IMR-90 (cell line): ENCODE results near the gene ADAMTS8. TPM values are rescaled to one million over a fixed set of nuclear protein-coding genes. Genes with fewer than 3 reads are reported as not detected.

Experiments
- ATAC-seq: fragments of 200-7000 bp; cut with Tn5 transposase; 2 replicates; pipeline ENCODE4 v1.9.1; 2020; ENCODE audit warnings: low read depth, mild to moderate bottlenecking, moderate library complexity
- BruUV-seq: library from RNA; stranded (reverse); fragments of 400-500 nt; replicated peaks from 2 replicates; lab custom pipeline; 2021; lab: Mats Ljungman, UMichigan
- CTCF ChIA-PET: fragments of 300-600 bp; formaldehyde crosslinking; extraction: SDS; loops from one replicate; lab custom pipeline; 2021; ENCODE audit warnings: antibody characterized with exemption; lab: Yijun Ruan, JAX
- POLR2A ChIA-PET: fragments of 300-600 bp; sonication (Branson Sonifier 250); formaldehyde crosslinking; loops from one replicate; lab custom pipeline; 2022; ENCODE audit warnings: antibody characterized with exemption; ENCODE audit not compliant: unreplicated experiment; lab: Charles Lee
- DNase-seq: peaks from one replicate; pipeline ENCODE4 v3.0.0; 2013
- H2AFZ ChIP-seq: replicated peaks from 2 replicates; pipeline ENCODE3; 2013; ENCODE audit warnings: low read length, mild to moderate bottlenecking; ENCODE audit not compliant: poor library complexity
- H2AK5ac ChIP-seq: 2 replicates; pipeline ENCODE4 v1.6.1; 2013; ENCODE audit warnings: low read depth, low read length, inconsistent platforms
- H2AK9ac ChIP-seq: replicated peaks from 2 replicates; pipeline ENCODE3; 2013; ENCODE audit warnings: mild to moderate bottlenecking, low read depth, low read length, moderate library complexity; ENCODE audit not compliant: poor library complexity
- H2BK120ac ChIP-seq: 2 replicates; pipeline ENCODE4 v1.6.1; 2013; ENCODE audit warnings: low read depth, low read length, inconsistent platforms
- H2BK15ac ChIP-seq: 3 replicates; pipeline ENCODE4 v1.6.1; 2013; ENCODE audit warnings: low read depth, low read length, inconsistent platforms
- H2BK20ac ChIP-seq: 2 replicates; pipeline ENCODE4 v1.6.1; 2013; ENCODE audit warnings: low read depth, mild to moderate bottlenecking, inconsistent platforms, low read length, moderate library complexity
- H2BK5ac ChIP-seq: 2 replicates; pipeline ENCODE4 v1.6.1; 2013; ENCODE audit warnings: mild to moderate bottlenecking, low read depth, low read length, inconsistent platforms; ENCODE audit not compliant: poor library complexity, severe bottlenecking
- H3K14ac ChIP-seq: replicated peaks from 2 replicates; pipeline ENCODE4 v1.6.1; 2013; ENCODE audit warnings: low read depth, low read length, inconsistent platforms
- H3K18ac ChIP-seq: 2 replicates; pipeline ENCODE4 v1.6.1; 2013; ENCODE audit warnings: low read depth, low read length, control low read depth
- H3K23ac ChIP-seq: 2 replicates; pipeline ENCODE4 v1.6.1; 2013; ENCODE audit warnings: low read depth, low read length, inconsistent platforms
- H3K27ac ChIP-seq: 2 replicates; pipeline ENCODE4 v1.5.1; 2013; ENCODE audit warnings: mild to moderate bottlenecking, control low read depth, low read length; ENCODE audit not compliant: insufficient read depth
- H3K27me3 ChIP-seq: 2 replicates; pipeline ENCODE4 v1.6.1; 2013; ENCODE audit warnings: low read length; ENCODE audit not compliant: control insufficient read depth, insufficient read depth
- H3K36me3 ChIP-seq: 2 replicates; pipeline ENCODE4 v1.6.1; 2013; ENCODE audit warnings: low read length, mixed read lengths; ENCODE audit not compliant: control insufficient read depth, insufficient read depth
- H3K4ac ChIP-seq: 2 replicates; pipeline ENCODE4 v1.6.1; 2013; ENCODE audit warnings: low read depth, low read length, inconsistent platforms
- H3K4me1 ChIP-seq: 2 replicates; pipeline ENCODE4 v1.6.1; 2013; ENCODE audit warnings: low read length, mixed read lengths; ENCODE audit not compliant: control insufficient read depth, insufficient read depth
- H3K4me2 ChIP-seq: 2 replicates; pipeline ENCODE4 v1.6.1; 2013; ENCODE audit warnings: low read depth, mild to moderate bottlenecking, control low read depth, low read length, moderate library complexity
- H3K4me3 ChIP-seq: 2 replicates; pipeline ENCODE4 v1.5.1; 2013; ENCODE audit warnings: low read depth, mild to moderate bottlenecking, control low read depth, low read length, moderate library complexity; ENCODE audit not compliant: insufficient read depth
- H3K56ac ChIP-seq: 2 replicates; pipeline ENCODE4 v1.6.1; 2013; ENCODE audit warnings: low read length, inconsistent platforms; ENCODE audit not compliant: insufficient read depth; ENCODE audit errors: extremely low read depth
- H3K79me1 ChIP-seq, 2 experiments: 2 replicates each; pipeline ENCODE4 v1.6.1; 2013; ENCODE audit warnings: low read length in 2 of 2, inconsistent platforms in 1 of 2, low read depth in 1 of 2
- H3K9ac ChIP-seq: 2 replicates; pipeline ENCODE4 v1.6.1; 2013; ENCODE audit warnings: low read depth, low read length, control low read depth
- H3K9me1 ChIP-seq: 2 replicates; pipeline ENCODE4 v1.6.1; 2013; ENCODE audit warnings: low read length, inconsistent platforms; ENCODE audit not compliant: insufficient read depth
- H3K9me3 ChIP-seq: 2 replicates; pipeline ENCODE4 v1.6.1; 2013; ENCODE audit warnings: low read length; ENCODE audit not compliant: control insufficient read depth, insufficient read depth
- H4K20me1 ChIP-seq: 2 replicates; pipeline ENCODE4 v1.6.1; 2013; ENCODE audit warnings: low read length, inconsistent platforms; ENCODE audit not compliant: insufficient read depth
- H4K5ac ChIP-seq: 2 replicates; pipeline ENCODE4 v1.6.1; 2013; ENCODE audit warnings: mild to moderate bottlenecking, low read depth, low read length, control low read depth
- H4K8ac ChIP-seq, 2 experiments: 2 replicates each; pipeline ENCODE4 v1.6.1; 2013; ENCODE audit warnings: low read depth in 2 of 2, low read length in 2 of 2, control low read depth in 1 of 2, inconsistent platforms in 1 of 2
- H4K91ac ChIP-seq: 2 replicates; pipeline ENCODE4 v1.6.1; 2013; ENCODE audit warnings: low read depth, low read length, inconsistent platforms; ENCODE audit not compliant: insufficient read depth
- BHLHE40 ChIP-seq: fragments of 150-350 bp; IDR thresholded peaks from 2 replicates; pipeline ENCODE4 v1.6.1; 2016; ENCODE audit warnings: mild to moderate bottlenecking, low read depth, low read length
- CEBPB ChIP-seq: IDR thresholded peaks from 2 replicates; pipeline ENCODE4 v1.6.1; 2012; ENCODE audit warnings: low read depth, low read length, improper control_type of control experiment
- CHD1 ChIP-seq: IDR thresholded peaks from 2 replicates; pipeline ENCODE4 v1.6.1; 2012; ENCODE audit warnings: low read depth, low read length, improper control_type of control experiment
- FOS ChIP-seq: fragments of 150-350 bp; IDR thresholded peaks from 2 replicates; pipeline ENCODE4 v1.6.1; 2016; ENCODE audit warnings: low read depth, low read length
- MAFK ChIP-seq: IDR thresholded peaks from 2 replicates; pipeline ENCODE4 v1.6.1; 2012; ENCODE audit warnings: low read depth, low read length, improper control_type of control experiment
- MAZ ChIP-seq: IDR thresholded peaks from 2 replicates; pipeline ENCODE4 v1.6.1; 2012; ENCODE audit warnings: low read depth, mild to moderate bottlenecking, low read length, improper control_type of control experiment, moderate library complexity, borderline replicate concordance
- MXI1 ChIP-seq: IDR thresholded peaks from 2 replicates; pipeline ENCODE4 v1.6.1; 2012; ENCODE audit warnings: low read depth, mild to moderate bottlenecking, low read length, moderate library complexity, borderline replicate concordance
- NFE2L2 ChIP-seq: fragments of 150-350 bp; IDR thresholded peaks from 2 replicates; pipeline ENCODE4 v1.6.1; 2016; ENCODE audit warnings: low read depth, mild to moderate bottlenecking, low read length
- POLR2A ChIP-seq: IDR thresholded peaks from 2 replicates; pipeline ENCODE4 v1.6.1; 2012; ENCODE audit warnings: mild to moderate bottlenecking, low read depth, low read length
- RAD21 ChIP-seq: IDR thresholded peaks from 2 replicates; pipeline ENCODE4 v1.6.1; 2012; ENCODE audit warnings: low read length, improper control_type of control experiment
- RCOR1 ChIP-seq: IDR thresholded peaks from 2 replicates; pipeline ENCODE4 v1.6.1; 2012; ENCODE audit warnings: mild to moderate bottlenecking, low read length, improper control_type of control experiment; ENCODE audit not compliant: insufficient replicate concordance
- RFX5 ChIP-seq: IDR thresholded peaks from 2 replicates; pipeline ENCODE4 v1.8.0; 2012; ENCODE audit warnings: low read depth, mild to moderate bottlenecking, low read length, moderate library complexity
- SMC3 ChIP-seq: fragments of 150-350 bp; IDR thresholded peaks from 2 replicates; pipeline ENCODE4 v1.6.1; 2016; ENCODE audit warnings: low read depth, mild to moderate bottlenecking, antibody characterized with exemption, low read length, moderate library complexity
- USF2 ChIP-seq: fragments of 150-350 bp; IDR thresholded peaks from 2 replicates; pipeline ENCODE4 v1.6.1; 2017; ENCODE audit warnings: mild to moderate bottlenecking, antibody characterized with exemption, low read length, low read depth
- WGBS, 2 experiments: methylation state at CpG; one replicate each; pipeline versions ENCODE4 v1.1.5 to v1.1.7; 2013; ENCODE audit warnings: missing lambda C conversion rate in 2 of 2; ENCODE audit not compliant: insufficient read length in 1 of 2; ENCODE audit errors: extremely low coverage in 2 of 2; 5-methylcytosine and 5-hydroxymethylcytosine counted together
- dilution Hi-C: fragments of 300-500 bp; cut with HindIII; formaldehyde crosslinking; loops from one replicate; pipeline ENCODE4 v1.14.3; 2018; ENCODE audit warnings: low sequenced_read_pairs; ENCODE audit not compliant: unreplicated experiment
- in situ Hi-C: fragments of 300-500 bp; cut with MboI; formaldehyde crosslinking; loops from 3 replicates; pipeline ENCODE4 v1.14.3; 2019; ENCODE audit warnings: low sequenced_read_pairs, inconsistent platforms, mixed read lengths
- intact Hi-C: fragments of 100-400 bp; cut with micrococcal nuclease; formaldehyde crosslinking; loops from 2 replicates; pipeline ENCODE4 v1.10.0; 2022
- polyA plus RNA-seq, 3 experiments: library from polyadenylated mRNA; depleted of rRNA; stranded (reverse); fragments of >200 nt; gene quantifications; 2 replicates each; pipeline ENCODE4 v1.2.3, GENCODE V29; 2012; ENCODE audit warnings: low replicate concordance in 1 of 3
- total RNA-seq: library from RNA; depleted of rRNA; stranded (reverse); fragments of >200 nt; gene quantifications from 2 replicates; pipeline ENCODE4 v1.2.3, GENCODE V29; 2012
- TF ChIP-seq, protein P1 (sequence below): fragments of 150-350 bp; IDR thresholded peaks from 2 replicates; pipeline ENCODE4 v1.6.1; 2016; ENCODE audit warnings: low read depth, mild to moderate bottlenecking, low read length, moderate library complexity, borderline replicate concordance

The ADAMTS8 gene
- total and polyA plus RNA-seq, 2 of the 4 experiments (the other 2 are of a cell fraction) = under 0.01 to 0.60 TPM

DNA sequence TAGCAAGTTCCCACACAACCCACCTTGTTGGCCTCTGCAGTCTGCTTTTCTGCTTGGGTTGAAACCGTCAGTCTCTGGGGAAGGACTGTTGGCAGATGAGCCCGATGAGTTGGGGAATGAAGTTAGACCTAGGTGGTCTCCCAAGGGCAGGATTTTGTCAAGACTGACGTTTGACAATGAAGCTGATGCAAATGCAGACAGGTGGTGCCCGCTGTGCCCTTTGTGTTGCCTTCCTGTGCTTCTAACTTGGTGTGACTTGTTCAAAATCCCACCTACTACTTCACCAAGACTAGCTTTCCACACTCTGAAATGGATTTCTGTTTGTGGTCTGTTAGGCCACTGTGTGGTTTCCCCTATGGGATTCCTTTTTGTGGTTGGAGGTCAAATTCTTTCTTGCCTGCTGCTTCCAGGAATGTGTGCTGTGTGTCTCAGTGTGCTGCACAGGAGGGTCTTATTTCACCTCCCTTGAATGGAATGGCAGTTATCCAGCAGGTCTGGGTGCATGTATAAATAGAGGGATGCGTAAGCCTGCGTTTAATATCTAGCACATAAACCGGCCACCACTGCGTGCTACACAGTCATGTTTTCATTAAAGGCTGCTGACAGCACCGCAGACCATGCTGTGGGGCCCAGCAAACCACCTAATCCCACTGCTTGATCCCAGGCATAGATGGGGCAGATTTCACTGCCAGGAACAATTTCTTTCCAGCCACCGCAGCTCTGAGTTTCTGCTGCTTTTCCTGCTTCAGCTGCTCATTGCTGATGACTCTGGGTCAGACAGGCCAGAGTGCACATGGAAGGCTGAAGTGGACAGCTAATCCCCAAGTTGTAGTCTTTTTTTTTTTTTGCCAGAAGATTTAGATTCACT is 44.8 kb downstream of the ADAMTS8 start:
- Histone ChIP-seq H2BK120ac (peak overlapping the region; percentile 40; the same call in 1 of the 2 replicates), H3K9me1 (peaks cover 3% of the 10 kb centered on the region; the same call in 1 of the 2 replicates), H2BK15ac (peak overlapping the region; percentile 37; the same call in 1 of the 3 replicates), H3K36me3 (no peaks in the 10 kb centered on the region), H2BK20ac (peak overlapping the region; percentile 47), H3K4ac (peak overlapping the region; percentile 27; the same call in 1 of the 2 replicates), H4K91ac (peak overlapping the region; percentile 36; the same call in 1 of the 2 replicates), H3K9ac (no peak overlapping the region), H2AK5ac (peak overlapping the region; percentile 52; the same call in 1 of the 2 replicates), H3K14ac (no peak overlapping the region), H3K4me1 (peaks cover 13% of the 10 kb centered on the region), H2AK9ac (no peak overlapping the region), H2BK5ac (no peak overlapping the region), H3K79me1 (no peaks in the 10 kb centered on the region), H3K9me3 (no peaks in the 10 kb centered on the region), H4K5ac (peak overlapping the region; percentile 5; the same call in 1 of the 2 replicates), H2AFZ (no peak overlapping the region), H3K23ac (no peak overlapping the region), H3K27ac (peak overlapping the region; percentile 31; the same call in 1 of the 2 replicates), H3K4me3 (no peak overlapping the region), H3K27me3 (peaks cover 20% of the 10 kb centered on the region), H4K20me1 (peaks cover 5% of the 10 kb centered on the region; the same call in 1 of the 2 replicates), H3K56ac (no peak overlapping the region), H3K18ac (peak overlapping the region; percentile 21), H4K8ac (peak overlapping the region in 1 of 2 experiments; percentile 20; a peak in 1 of 4 replicates), H3K4me2 (peak overlapping the region; percentile 36)
- WGBS, 2 experiments = 4% methylated on average over 3 of the region's 10 CpGs; no CpG with 5 or more reads in 1 of the 2 experiments
- CTCF ChIA-PET = interaction anchor here (0.9 to 1.4 kb wide), 3 partner anchors 13 to 171 kb away, joined by 3 to 6 read pairs (median 3); no protein-coding TSS in a partner anchor
- ATAC-seq (peak; percentile 93), DNase-seq (peak; percentile 100)
- intact Hi-C loops = loop anchor here (5.0 to 10.0 kb wide), 2 partner anchors 69 to 171 kb away; partner anchors contain the start of gene ZBTB44
- POLR2A ChIA-PET = no interaction called here
- BruUV-seq = no TSS peak
- dilution Hi-C loops = no loop called here
- in situ Hi-C loops = loop anchor here (25.0 kb wide), 1 partner anchor 171 kb away; no protein-coding TSS in a partner anchor
- TF ChIP-seq RAD21 = 0 out of 2 replicates have a peak, but pooled peaks have one; percentile 1
- peak; percentile 62; the same call in 1 of the 2 replicates for TF ChIP-seq MAZ
- TF ChIP-seq, protein P1, sequence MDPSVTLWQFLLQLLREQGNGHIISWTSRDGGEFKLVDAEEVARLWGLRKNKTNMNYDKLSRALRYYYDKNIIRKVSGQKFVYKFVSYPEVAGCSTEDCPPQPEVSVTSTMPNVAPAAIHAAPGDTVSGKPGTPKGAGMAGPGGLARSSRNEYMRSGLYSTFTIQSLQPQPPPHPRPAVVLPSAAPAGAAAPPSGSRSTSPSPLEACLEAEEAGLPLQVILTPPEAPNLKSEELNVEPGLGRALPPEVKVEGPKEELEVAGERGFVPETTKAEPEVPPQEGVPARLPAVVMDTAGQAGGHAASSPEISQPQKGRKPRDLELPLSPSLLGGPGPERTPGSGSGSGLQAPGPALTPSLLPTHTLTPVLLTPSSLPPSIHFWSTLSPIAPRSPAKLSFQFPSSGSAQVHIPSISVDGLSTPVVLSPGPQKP = no peak
- no peak for TF ChIP-seq RFX5
- no peak for TF ChIP-seq NFE2L2
- peak; percentile 29; the same call in 1 of the 2 replicates for TF ChIP-seq MAFK
- no peak for TF ChIP-seq SMC3
- 0 out of 2 replicates have a peak, but pooled peaks have one; percentile 51 for TF ChIP-seq FOS
- TF ChIP-seq POLR2A = no peak
- TF ChIP-seq MXI1 = peak; percentile 90
- peak; percentile 82 for TF ChIP-seq BHLHE40
- peak; percentile 26; the same call in 1 of the 2 replicates for TF ChIP-seq CEBPB
- peak; percentile 99 for TF ChIP-seq RCOR1
- no peak; the same call in 1 of the 2 replicates for TF ChIP-seq CHD1
- TF ChIP-seq USF2 = no peak
